Keratinocyte (primary cell): Measurements from ENCODE around the gene CXCL13.
A peak's percentile ranks its signal among the peaks of the same experiment; 100 is the strongest.

Source experiments
- CTCF ChIP-seq, 3 experiments: IDR thresholded peaks in 1 of 3; conservative IDR thresholded peaks in 1 of 3; optimal IDR thresholded peaks in 1 of 3; 2 replicates in 2 of 3; 3 replicates in 1 of 3; pipeline versions ENCODE3 to v1.5.1; 2011; ENCODE audit warnings: low read length in 3 of 3, mild to moderate bottlenecking in 3 of 3, moderate library complexity in 2 of 3, control low read depth in 1 of 3, inconsistent platforms in 1 of 3; ENCODE audit not compliant: insufficient read depth in 2 of 3; ENCODE audit errors: extremely low read depth in 1 of 3
- EZH2 ChIP-seq: IDR thresholded peaks from one replicate; pipeline ENCODE4 v1.6.1; 2012; ENCODE audit warnings: inconsistent platforms, mild to moderate bottlenecking, low read length, moderate library complexity

GRCh38 chr4:77578145-77578544 lies 27.5 kb upstream of the CXCL13 start:
- peak in 2 of 3 experiments; percentile 13 to 14 for TF ChIP-seq CTCF (optimal IDR thresholded peaks at IDR 0.05 in 1 of 3, IDR thresholded peaks at IDR 0.05 in 1 of 3, conservative IDR thresholded peaks at IDR 0.05 in 1 of 3; ENCODE audit: extremely low read depth in 1 of 3, insufficient read depth in 2 of 3, low read length in 3 of 3)
- no peak for TF ChIP-seq EZH2
